Limb (tissue), 2 donors: Measurements from ENCODE around the gene HEXIM1.

ENCODE experiments used
- DNase-seq, 2 donors: peaks; one replicate each; pipeline ENCODE4 v3.0.0-alpha.2; 2016; ENCODE audit errors: extremely low spot score in 2 of 2

The HEXIM1 gene

DNA sequence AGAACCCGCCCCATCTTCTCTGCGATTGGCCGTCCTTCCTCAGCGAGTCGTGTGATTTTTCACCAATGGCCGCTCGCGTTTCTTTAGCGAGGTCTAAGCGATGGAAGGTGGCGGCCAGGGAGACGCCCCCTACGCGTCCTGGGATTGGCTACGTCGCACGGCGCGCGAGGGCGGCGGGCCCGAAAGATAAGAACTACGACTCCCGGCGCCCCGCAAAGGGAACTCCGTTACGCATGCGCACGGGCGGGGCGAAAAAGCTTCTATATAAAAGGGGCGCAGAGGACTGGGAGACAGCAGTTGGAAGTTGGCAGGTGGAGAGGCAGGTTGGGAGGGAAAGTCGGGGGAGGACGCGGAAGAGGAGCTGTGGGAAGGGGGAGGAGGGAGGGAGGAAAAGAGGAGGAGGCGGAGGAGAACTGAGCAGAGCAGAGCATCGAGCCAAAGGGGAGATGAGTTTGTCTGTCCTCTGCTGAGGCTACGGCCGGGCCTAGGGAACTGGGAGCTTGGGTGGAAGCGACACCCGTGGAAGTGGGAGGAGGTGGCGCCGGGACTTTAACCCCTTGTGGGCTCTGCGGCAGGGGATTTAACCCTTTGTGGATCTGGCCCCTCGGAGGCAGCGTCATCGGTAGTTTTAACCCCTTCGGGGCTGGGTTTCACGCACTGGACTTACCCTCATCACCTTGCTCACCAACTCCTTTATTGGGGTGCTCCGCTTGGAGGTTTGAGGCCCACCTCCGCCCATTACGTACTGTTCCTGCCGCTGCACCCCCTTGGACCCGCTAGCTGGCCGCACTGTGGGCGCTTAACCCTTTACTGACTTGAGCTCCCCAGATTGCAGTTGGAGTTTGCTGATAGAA, at the start of gene HEXIM1:
Gene HEXIM1 (plus strand): TSS at position 293 of the 854 bp plus-strand sequence. CDS start 716 bp downstream, outside the sequence.
- DNase-seq = peak; percentile 100

GRCh38 chr17:45098869-45099616, 49.2 kb upstream of the HEXIM1 start:
- peak; percentile 64 to 87 for DNase-seq

DNA sequence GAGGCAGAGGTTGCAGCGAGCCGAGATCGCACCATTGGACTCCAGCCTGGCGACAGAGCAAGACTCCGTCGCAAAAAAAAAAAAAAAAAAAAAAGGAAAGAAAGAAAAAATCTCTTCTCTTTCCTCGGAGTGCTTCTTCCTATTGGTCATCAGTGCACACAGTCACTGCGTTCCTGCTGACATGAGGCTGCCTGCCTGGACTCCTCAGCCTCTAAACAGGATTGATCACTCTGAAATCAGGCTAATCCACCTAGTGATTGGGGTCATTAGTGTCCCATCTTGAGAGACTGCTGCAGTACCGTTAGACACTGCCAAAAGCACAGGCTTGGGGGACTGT, 46.8 kb upstream of the HEXIM1 start:
- DNase-seq = no peak

- DNase-seq = no peak
Observed at GRCh38 chr17:45101883-45102811, 46.1 kb upstream of the HEXIM1 start.

GRCh38 chr17:45102856-45103255, 45.4 kb upstream of the HEXIM1 start:
- DNase-seq = no peak

DNA sequence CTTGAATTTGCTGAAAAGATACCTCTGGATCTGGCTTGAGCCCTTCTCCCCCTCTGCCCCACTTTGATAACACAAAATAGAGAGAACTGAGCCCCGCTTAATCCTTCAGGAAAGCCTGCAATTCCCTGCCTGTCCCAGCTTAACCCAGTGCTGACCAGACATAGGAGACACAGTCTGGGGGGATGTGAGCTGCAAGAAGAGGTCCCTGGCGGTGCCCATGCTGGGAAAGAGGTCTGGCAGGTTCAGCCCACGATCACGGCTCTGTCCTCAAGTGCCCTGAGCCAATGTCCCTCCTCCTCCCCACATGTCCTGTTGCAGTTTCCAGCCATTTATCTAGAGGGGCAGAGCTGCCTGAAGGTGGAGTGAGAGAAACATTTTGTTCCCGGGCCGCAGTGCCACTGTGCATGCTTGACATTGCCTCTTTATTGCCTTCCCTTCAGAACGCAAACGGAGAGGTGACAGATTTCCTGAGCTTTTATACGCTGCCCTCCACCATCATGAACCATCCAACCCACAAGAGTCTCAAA, 44.9 kb upstream of the HEXIM1 start:
- no peak for DNase-seq

- no peak for DNase-seq
Observed at GRCh38 chr17:45104029-45104428, 44.2 kb upstream of the HEXIM1 start.

DNA sequence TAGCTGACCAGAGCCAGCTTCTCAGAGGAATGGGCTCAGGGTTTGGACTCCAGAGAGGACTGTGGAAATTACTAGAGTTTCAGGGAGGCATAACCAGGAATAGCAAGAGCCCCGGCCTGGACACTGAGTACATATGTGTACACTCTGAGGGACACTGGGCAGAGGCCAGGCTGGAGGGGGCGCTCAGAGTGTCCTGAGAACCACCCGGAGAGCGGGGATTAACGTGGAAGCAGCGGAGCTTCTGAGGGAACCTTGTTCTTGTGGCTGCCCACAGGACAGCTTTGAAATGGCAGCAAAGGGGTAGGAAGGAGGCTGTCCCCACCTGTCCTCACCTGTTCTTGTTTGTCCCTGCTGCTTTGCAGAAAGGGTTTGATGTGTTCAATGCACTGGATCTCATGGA, 43.8 kb upstream of the HEXIM1 start:
- no peak for DNase-seq

DNA sequence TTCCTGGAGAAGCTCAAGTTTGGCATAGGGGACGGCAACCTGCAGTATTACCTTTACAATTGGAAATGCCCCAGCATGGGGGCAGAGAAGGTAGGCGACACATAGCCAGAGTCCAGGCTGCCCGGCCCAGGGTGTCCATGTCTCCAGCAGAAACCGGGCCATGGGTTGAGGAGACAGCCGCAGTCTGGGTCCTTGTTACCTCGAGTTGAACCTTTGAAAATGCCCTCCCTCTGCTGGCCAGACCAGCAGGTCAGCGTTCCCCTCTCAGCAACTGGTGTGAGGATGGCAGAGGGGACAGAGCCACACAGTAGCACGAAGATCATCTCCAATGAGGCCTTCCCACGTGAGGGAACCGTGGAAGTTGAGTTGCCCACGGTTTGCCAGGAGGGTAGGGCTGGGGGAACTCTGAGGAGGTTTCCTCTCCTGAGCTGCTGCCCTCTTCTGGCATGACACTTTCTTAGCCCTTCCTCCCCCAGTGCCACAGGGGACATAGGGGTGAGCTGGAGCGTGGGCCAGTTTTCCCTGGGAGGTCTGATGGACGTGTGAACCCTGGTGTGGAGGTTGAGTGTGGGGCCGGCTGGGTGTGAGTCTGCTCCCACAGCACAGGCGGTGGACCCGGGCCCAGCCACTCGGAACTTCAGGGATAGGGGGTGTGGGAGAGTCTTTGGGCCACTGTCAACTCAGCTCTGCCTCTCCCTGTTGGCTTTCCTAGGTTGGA, 43.2 kb upstream of the HEXIM1 start:
- DNase-seq = no peak

GRCh38 chr17:45106096-45106495, 42.2 kb upstream of the HEXIM1 start:
- DNase-seq = no peak

DNA sequence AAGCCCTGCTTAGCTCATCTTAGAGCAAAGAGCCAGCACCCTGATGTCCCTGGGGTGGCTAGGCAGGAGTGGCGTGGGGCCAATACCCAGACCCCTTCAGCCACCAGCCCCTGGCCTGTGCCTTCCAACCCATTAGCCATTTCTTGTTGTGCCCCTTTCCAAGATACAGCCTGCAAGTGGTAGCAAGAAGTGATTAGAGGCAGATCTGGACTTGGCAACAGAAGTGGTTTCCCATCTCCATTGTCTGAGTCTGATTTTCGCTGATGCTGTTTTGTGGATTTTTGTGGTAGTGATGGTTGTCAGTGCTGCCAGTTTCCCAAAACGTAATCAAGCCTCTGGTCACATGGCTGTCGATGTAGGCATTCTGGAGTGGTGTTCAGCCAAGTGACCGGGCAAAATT, 41.7 kb upstream of the HEXIM1 start:
- DNase-seq = no peak

GRCh38 chr17:45107293-45108010, 40.8 kb upstream of the HEXIM1 start:
- no peak for DNase-seq

GRCh38 chr17:45108051-45108450, 40.2 kb upstream of the HEXIM1 start:
- no peak for DNase-seq

DNA sequence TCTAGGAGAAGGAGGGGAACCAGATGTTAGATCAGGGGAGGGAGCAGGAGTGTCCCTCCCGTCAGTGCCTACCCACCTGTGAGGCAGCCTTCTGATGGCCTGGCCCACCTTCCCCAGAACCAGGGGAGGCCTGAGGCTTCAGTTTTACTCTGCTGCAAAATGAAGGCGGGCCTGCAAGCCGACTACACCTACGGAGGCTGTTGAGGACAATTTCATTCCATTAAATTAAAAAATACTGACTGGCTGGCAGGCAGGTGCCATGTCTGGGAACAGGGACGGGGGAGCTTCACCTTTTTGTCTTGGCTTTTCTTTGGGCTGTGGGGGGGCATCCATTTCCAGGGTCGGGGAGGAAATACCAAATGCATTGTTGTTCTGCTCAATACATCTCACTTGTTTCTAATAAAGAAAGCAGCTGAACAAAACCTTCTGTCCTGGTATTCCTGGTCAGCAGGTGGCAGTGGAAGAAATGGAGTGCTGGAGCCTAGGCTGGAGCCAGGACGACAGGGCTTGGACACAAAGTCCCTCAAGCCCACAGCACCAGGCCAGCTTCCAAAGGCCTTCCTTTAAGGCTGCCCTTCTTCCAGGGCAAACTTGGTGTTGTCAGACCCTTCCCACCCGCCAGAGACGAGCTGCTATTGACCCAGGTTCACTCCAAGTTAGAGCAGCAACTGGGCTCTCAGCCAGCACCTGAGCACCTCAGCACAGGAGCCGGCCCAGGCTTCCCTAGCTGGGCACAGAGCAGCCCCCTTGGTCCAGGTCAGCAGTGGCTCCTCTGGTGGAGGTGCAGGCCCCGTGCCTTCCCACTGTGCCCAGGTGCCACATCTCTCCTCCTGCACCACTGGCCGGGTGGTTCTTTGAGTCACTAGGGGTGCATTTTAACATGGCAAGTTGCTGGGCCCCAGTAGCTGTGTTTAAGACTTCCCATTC, 39.4 kb upstream of the HEXIM1 start:
- DNase-seq = no peak

DNA sequence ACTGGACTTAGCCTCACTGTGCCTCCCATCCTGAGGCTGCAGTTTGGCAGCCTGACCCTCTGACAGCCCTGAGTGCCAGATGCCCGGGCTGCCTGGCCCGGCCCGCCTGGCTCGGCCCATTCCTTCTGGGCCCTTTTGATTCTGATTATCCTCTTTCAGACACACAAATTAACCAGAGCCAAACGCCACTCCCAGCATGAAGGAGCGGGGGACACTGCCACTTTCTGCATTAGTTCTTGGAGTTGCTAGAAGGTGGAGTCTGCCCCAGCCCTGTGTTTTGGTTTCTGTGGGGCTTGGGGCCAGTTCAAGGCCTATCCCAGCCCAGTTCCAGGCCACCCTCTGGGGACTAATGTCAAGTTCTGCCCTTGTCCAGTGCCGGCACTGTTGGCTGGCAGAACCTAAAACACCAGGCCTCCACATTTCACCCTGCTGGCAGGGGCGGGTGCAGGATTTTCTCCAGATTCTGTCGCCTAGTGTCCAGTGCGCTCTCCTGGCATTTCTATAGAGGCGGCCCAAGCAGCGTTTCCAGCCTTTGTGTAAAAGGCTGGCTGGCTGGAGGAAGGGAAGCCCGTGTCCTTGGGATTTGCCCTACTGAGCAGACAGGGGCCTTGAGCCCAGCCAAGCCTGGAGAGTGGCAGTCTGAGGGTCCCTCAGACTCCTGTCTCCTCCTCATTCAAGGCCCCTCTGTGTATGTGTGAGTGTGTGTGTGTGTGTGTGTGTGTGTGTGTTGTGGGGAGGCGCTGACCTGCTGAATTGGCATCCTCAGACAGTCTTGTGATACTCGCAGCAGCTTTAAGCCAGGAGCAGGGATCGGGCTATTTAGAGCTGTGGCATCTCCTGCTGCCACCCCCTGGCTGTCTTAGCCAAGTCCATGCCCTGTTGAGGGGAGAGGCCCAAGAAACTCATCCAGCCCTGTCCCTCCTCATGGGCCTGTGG, 37.3 kb upstream of the HEXIM1 start:
- DNase-seq = no peak

DNA sequence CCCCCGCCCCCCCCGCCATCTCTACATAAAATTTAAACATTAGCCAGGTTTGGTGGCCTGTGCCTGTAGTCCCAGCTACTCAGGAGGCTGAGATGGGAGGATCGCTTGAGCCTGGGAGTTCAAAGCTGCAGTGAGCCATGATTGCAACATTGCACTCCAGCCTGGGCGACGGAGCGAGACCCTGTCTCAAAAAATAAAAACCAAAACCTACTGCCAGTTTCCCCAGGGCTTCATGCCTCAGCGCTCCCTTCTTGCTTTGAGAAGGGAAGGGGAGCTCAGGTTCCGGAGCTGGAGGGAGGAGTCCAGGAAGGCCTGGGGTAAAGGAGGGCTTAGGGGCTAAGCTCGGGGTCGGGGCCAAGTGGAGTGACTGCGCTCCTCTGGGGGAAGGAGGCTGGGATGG, 36.4 kb upstream of the HEXIM1 start:
- no peak for DNase-seq

GRCh38 chr17:45112559-45113423, 35.5 kb upstream of the HEXIM1 start:
- DNase-seq = no peak
